C4-2B (cell line): ENCODE measurements around the gene RFNG.
A peak's percentile ranks its signal among the peaks of the same experiment; 100 is the strongest.
"Not testable (repeated sequence)": the region's sequence is repeated elsewhere in the genome, so short reads cannot be mapped to it uniquely, and the experiment has no call there.

Experiments used
- H3K27ac ChIP-seq: fragments of 450-650 bp; 2 replicates; pipeline ENCODE4 v1.5.1; 2017
- ZFX ChIP-seq: fragments of 450-650 bp; IDR thresholded peaks from 2 replicates; pipeline ENCODE4 v1.6.1; 2017
- TF ChIP-seq, protein P1 (sequence below): fragments of 450-650 bp; conservative IDR thresholded peaks from 2 replicates; pipeline ENCODE4 v1.5.1; 2017; ENCODE audit warnings: mild to moderate bottlenecking

RFNG gene

DNA sequence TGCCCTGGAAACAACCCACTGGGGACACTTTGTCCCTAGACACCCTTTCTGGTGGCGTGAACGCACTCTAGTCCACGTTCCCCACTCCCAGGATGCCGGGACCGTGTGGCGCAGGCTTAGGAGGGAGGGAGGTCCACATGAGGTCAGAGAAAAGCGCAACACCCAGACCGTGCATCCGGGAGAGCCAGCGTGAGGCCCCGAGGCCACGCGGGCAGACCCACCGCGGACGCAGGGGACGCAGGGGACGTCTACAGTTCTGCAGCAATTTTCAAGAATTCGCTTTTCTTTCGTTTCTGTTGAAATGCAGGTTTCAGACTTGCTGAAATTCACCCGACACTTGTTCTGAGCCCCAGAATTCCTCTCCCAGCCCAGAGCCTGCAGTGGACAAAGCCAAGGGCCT is 4.7 kb downstream of the RFNG start:
- no peak for TF ChIP-seq ZFX
- TF ChIP-seq, protein P1, sequence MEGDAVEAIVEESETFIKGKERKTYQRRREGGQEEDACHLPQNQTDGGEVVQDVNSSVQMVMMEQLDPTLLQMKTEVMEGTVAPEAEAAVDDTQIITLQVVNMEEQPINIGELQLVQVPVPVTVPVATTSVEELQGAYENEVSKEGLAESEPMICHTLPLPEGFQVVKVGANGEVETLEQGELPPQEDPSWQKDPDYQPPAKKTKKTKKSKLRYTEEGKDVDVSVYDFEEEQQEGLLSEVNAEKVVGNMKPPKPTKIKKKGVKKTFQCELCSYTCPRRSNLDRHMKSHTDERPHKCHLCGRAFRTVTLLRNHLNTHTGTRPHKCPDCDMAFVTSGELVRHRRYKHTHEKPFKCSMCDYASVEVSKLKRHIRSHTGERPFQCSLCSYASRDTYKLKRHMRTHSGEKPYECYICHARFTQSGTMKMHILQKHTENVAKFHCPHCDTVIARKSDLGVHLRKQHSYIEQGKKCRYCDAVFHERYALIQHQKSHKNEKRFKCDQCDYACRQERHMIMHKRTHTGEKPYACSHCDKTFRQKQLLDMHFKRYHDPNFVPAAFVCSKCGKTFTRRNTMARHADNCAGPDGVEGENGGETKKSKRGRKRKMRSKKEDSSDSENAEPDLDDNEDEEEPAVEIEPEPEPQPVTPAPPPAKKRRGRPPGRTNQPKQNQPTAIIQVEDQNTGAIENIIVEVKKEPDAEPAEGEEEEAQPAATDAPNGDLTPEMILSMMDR: no peak

DNA sequence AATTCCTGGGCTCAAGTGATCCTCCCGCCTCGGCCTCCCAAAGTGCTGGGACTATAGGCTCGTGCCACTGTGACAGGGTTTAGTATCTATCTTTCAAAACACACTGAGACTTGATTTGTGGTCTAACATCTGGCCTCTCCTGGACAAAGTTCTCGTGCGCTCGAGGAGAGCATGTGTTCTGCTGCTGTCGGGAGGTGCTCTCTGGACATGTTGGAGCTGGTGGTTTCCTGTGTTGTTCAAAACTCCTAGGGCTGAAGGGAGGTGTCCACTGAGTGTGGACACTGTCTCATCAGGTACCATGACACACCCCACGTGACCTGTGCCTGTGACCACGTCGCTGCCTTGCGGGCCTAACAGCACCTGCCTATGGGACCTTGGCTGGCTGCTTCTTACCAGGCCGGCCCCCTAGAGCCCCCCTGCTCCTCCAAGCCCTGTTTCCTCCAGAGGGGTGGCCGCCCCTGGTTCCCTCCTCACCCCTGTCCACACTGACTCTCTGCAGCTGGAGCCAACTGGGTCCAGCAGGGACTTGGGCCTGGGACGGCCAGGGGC is 5.6 kb downstream of the RFNG start:
- TF ChIP-seq ZFX: no peak
- no peak overlapping the region for H3K27ac ChIP-seq

More for the DNA sequence above, 4.7 kb downstream of the RFNG start:
- H3K27ac ChIP-seq: no peak overlapping the region

DNA sequence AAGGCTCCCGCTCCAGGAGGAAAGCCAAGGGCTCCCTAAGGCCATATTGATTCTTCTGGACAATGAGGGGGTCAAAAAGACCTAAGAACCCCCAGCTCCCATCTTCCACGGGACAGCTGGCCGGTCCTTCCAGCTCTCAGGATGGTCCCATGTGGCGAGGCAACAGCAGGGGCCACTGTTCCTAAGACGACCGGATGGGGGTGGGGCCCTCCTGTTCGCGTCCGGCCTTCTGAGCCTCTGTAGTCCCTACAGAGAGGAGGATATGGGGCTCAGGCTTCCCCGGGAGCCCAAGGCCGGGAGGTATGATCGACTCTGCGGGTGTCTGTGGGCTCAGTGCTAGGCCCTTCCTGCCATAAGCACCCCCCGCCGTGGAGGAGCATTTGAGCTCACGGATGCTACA is 8.1 kb downstream of the RFNG start:
- H3K27ac ChIP-seq: no peak overlapping the region
- TF ChIP-seq, protein P1: no peak
- TF ChIP-seq ZFX: no peak

DNA sequence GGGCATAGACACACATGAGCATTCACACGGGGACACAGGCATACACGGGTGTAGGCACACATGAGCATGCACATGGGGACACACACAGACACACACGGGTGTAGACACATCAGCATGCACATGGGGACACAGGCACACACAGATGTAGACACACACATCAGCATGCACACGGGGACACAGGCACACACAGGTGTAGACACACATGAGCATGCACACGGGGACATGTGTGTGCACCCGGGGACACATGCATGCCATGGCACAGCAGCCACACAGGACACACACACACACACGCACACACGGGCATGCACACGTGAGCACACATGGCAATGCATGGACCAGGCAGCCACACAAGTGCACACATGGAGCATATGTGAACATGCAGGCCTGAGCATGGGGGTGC is 9.0 kb downstream of the RFNG start:
- TF ChIP-seq, protein P1: no peak
- TF ChIP-seq ZFX: no peak
- no peak overlapping the region for H3K27ac ChIP-seq

DNA sequence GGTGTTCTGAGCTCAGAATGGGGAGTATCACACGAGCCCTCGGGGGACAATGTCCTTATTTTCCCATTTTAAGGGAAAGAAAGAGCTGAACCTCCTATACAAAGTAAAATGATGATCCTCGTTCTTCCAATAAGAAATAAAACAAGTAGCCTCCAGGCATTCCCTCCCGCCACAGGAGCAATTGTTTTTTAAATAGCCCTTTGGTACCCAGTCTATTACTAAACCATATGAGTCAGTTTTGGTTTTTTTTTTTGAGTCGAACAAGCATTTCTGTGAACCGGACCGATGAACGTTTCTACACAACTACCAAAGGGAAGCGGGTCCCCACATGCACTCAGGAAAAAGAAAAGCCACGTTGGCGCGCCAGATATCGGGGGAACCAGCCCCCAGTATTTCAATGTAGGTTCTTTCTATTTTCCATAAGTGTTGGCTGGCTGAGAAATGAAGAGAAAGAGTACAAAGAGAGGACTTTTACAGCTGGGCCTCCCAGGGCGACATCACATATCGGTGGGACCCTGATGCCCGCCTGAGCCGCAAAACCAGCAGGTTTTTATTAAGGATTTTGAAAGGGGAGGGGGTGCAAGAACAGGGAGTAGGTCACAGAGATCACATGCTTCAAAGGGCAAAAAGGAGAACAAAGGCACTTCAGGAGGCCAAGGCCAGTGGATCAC is 10.3 kb downstream of the RFNG start:
- no peak for TF ChIP-seq ZFX
- TF ChIP-seq, protein P1: no peak
- no peak overlapping the region for H3K27ac ChIP-seq

DNA sequence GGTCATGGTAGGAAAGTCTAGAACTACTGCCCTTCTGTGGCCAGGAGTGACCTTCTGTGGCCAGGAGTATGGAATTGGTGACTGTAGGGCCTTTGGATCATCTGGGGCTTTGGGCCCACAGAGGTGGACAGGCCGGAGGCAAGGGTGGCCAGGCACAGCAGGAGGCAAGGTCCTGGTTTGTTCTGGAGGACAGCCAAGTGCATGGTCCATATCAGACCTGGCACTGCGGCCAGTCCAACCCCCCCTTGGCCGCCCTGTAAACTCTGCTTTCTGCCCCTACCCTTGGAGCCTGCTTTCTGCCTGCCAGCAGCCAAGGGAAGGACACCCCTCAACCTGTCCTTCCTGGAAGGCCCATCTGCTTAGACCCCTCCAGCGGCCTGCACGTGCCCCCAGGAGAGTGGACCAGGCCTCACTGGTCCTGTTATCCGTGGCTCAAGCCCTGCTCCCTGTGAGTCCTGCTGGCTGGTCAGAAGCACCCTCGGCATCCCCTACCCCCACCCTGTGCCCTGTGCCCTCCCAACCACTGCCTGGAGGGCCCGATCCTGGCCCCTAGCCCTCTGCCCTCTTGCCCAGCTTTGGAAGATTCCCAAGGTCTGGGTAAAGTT is 11.8 kb downstream of the RFNG start:
- peak overlapping the region; percentile 0; the same call in 1 of the 2 replicates for H3K27ac ChIP-seq
- TF ChIP-seq ZFX: no peak
- TF ChIP-seq, protein P1: no peak

DNA sequence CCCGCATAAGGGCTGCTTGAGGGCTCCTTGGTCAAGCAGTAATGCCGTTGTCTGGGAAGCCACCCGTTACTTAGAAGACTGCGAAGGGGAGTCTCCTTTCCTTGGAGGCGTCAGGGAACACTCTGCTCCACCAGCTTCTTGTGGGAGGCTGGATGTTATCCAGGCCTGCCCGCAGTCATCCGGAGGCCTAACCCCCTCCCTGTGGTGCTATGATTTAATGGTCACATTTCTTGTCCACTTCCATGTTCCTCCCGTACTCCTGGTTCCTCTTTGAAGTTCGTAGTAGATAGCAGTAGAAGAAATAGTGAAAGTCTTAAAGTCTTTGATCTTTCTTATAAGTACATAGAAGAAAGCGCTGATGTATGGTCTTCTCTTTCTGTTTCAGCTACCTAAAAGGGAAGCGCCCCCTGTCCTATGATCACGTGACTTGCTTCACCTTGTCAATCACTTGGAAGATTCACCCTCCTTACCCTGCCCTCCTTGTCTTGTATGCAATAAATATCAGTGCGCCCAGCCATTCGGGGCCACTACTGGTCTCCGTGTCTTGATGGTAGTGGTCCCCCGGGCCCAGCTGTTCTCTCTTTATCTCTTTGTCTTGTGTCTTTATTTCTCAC is 12.7 kb downstream of the RFNG start:
- H3K27ac ChIP-seq: not testable (repeated sequence)

DNA sequence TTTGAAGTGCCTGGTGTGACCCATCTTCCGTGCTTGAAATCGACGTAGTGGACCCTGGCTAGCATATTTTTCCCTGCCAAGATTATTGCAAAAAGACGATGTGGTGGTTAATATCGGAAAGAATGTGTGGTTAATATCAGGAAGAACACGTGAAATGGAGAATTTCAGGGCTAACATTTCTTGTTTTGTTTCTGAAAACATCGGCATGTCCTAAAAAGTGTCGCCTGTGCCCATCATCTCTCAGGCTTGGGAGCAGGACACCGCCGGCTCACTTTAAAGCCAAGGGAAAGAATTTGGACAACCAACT is 13.8 kb downstream of the RFNG start:
- peak overlapping the region; percentile 86 for H3K27ac ChIP-seq
- TF ChIP-seq, protein P1: no peak
- no peak for TF ChIP-seq ZFX
